Ovary (tissue), 9 donors: ENCODE data around the gene PIAS1. TPM values are rescaled to one million over a fixed set of nuclear protein-coding genes. Genes with fewer than 3 reads are reported as not detected.

Experiments
- DNase-seq, 5 donors: peaks; one replicate each; pipeline ENCODE4 v3.0.0-alpha.2; 2019 to 2020
- H3K27ac ChIP-seq, 2 donors: fragments of 200-600 bp; one replicate each; pipeline versions ENCODE4 v1.5.1 to v1.8.0; 2019 to 2022
- H3K27me3 ChIP-seq: fragments of 200-600 bp; one replicate; pipeline ENCODE4 v1.8.0; 2022
- H3K36me3 ChIP-seq: fragments of 200-600 bp; sonication (generic); one replicate; pipeline ENCODE4 v1.5.1; 2019
- H3K4me1 ChIP-seq: one replicate; pipeline ENCODE4 v1.8.1; 2013; ENCODE audit warnings: mild to moderate bottlenecking, moderate library complexity; ENCODE audit not compliant: insufficient read depth
- H3K4me3 ChIP-seq: fragments of 200-600 bp; sonication (generic); one replicate; pipeline ENCODE4 v1.5.1; 2017
- H3K9me3 ChIP-seq, 2 donors: fragments of 200-600 bp in 1 of 2; sonication (generic) in 1 of 2; one replicate each; pipeline versions ENCODE4 v1.5.1 to v1.8.1; 2013 to 2019; ENCODE audit warnings: mild to moderate bottlenecking in 1 of 2, moderate library complexity in 1 of 2
- EP300 ChIP-seq: sonication (generic); formaldehyde crosslinking; IDR thresholded peaks from one replicate; pipeline ENCODE4 v1.6.1; 2017; ENCODE audit warnings: antibody characterized with exemption
- POLR2A ChIP-seq: fragments of 450-650 bp; IDR thresholded peaks from one replicate; pipeline ENCODE4 v1.6.1; 2017; ENCODE audit warnings: antibody characterized with exemption, mild to moderate bottlenecking, moderate library complexity
- WGBS, 3 donors: extraction: QIAGEN DNeasy Blood & Tissue Kit in 1 of 3; methylation state at CpG; one replicate each; pipeline versions ENCODE4 v1.1.5 to v1.1.7; 2013 to 2017; 5-methylcytosine and 5-hydroxymethylcytosine counted together
- intact Hi-C, 4 donors: fragments of 100-400 bp; cut with DNase I; formaldehyde crosslinking; loops; one replicate each; pipeline versions ENCODE4 v1.11.0 to v1.15.1; 2022 to 2023
- polyA plus RNA-seq, 2 donors: library from polyadenylated mRNA; stranded (reverse); fragments of 200-250 nt in 1 of 2; fragments of 350-450 nt in 1 of 2; fragmentation: Illumina TruSeq in 1 of 2; extraction: RNeasy Lipid Tissue Mini Kit (QIAGEN cat#74804) in 1 of 2; gene quantifications; one replicate each; pipeline ENCODE4 v1.2.3, GENCODE V29; 2013 to 2014
- total RNA-seq, 7 donors: library from RNA; depleted of rRNA in 2 of 7; stranded (reverse); fragments of >200 nt in 2 of 7; fragmentation: NEBNext Ultra II Directional in 3 of 7; extraction: Animal tissue kit (Norgen Biotek cat#: 25700) in 3 of 7; gene quantifications; one replicate each; pipeline versions ENCODE4 v1.1.0 to v1.2.4, GENCODE V29; 2016 to 2023
- TF ChIP-seq, protein P1 (sequence below), 3 donors: fragments of 450-650 bp in 2 of 3; fragments of 200-600 bp in 1 of 3; IDR thresholded peaks; one replicate each; pipeline versions ENCODE4 v1.5.1 to v1.8.0; 2016 to 2022; ENCODE audit warnings: antibody characterized with exemption in 3 of 3, mild to moderate bottlenecking in 1 of 3
- donor health status: DM: no; HTN: no; CAD: no; lungs with moderate emphysema.
- donor health status: DM: no; HTN: no; CAD: no.
- donor health status: Bipolar disorder and iron deficiency.
- donor health status: DM: yes; HTN: yes; CAD: no.
- donor health status: DM: no; HTN: no; CAD: no.
- donor health status: DM: yes; HTN: yes; CAD: no.

Gene PIAS1
- total and polyA plus RNA-seq, 9 donors, result 18.6 to 75.4 (median 48.6) TPM

- intact Hi-C loops, result loop anchor here in 1 of 4 donors (5.0 kb wide), 1 partner anchor 288 kb away; no protein-coding TSS in a partner anchor
- no peaks in the 10 kb centered on the region for H3K36me3 ChIP-seq
- no peak overlapping the region for H3K4me3 ChIP-seq
- H3K27me3 ChIP-seq, result no peaks in the 10 kb centered on the region
- DNase-seq, result no peak
- peaks cover 3% of the 10 kb centered on the region for H3K4me1 ChIP-seq
- H3K27ac ChIP-seq, result no peak overlapping the region
- no peaks in the 10 kb centered on the region for H3K9me3 ChIP-seq
- TF ChIP-seq EP300 (no peak), POLR2A (no peak)
- TF ChIP-seq, protein P1, sequence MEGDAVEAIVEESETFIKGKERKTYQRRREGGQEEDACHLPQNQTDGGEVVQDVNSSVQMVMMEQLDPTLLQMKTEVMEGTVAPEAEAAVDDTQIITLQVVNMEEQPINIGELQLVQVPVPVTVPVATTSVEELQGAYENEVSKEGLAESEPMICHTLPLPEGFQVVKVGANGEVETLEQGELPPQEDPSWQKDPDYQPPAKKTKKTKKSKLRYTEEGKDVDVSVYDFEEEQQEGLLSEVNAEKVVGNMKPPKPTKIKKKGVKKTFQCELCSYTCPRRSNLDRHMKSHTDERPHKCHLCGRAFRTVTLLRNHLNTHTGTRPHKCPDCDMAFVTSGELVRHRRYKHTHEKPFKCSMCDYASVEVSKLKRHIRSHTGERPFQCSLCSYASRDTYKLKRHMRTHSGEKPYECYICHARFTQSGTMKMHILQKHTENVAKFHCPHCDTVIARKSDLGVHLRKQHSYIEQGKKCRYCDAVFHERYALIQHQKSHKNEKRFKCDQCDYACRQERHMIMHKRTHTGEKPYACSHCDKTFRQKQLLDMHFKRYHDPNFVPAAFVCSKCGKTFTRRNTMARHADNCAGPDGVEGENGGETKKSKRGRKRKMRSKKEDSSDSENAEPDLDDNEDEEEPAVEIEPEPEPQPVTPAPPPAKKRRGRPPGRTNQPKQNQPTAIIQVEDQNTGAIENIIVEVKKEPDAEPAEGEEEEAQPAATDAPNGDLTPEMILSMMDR (IDR thresholded peaks at IDR 0.05), result no peak
- 25 to 43% (median 30%) methylated on average over 1 of the region's 1 CpG for WGBS, 3 donors
Measured at GRCh38 chr15:68150187-68150586, 96.1 kb downstream of the PIAS1 start.

DNA sequence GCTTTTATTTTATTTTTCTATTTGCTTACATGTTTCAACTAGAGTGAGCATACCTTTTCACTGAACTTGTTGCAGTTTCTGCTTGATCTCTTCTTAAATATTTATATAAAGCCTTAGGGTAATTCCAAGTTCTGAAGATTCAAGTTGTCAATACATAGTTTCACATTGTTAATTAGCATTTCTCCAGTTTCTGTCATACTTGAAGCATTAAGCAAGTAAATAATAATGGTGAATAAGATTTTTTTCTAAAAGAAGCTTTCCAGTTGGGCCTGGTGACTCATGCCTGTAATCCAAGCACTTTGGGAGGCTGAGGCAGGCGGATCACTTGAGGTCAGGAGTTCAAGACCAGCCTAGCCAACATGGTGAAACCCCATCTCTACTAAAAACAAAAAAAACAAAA is 97.2 kb downstream of the PIAS1 start:
- intact Hi-C loops, result loop anchor here in 1 of 4 donors (5.0 kb wide), 1 partner anchor 289 kb away; no protein-coding TSS in a partner anchor
- no peak for TF ChIP-seq POLR2A
- TF ChIP-seq, protein P1 (IDR thresholded peaks at IDR 0.05), result no peak
- TF ChIP-seq EP300, result no peak

DNA sequence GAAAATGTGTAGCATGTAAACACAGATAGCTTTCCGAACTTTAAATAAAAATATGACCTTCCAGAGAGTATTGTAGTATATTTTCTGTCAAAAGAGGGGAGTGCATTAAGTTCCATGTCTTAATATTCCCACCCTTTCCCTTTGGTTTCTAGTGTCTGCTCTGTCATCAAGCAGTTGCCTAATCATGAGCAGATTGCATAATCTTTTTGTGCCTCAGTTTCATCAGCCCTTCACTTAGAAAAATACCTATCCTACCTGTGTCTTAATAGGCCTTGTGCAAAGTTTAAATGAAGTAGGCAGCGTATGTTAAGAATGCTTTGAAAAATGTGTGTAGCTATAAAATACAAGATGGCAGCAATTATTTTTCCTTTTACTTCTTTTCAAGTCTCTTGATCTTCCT is 98.2 kb downstream of the PIAS1 start:
- no peaks in the 10 kb centered on the region for H3K36me3 ChIP-seq
- DNase-seq, result no peak
- TF ChIP-seq, protein P1 (IDR thresholded peaks at IDR 0.05), result no peak
- TF ChIP-seq POLR2A (no peak), EP300 (no peak)
- no peaks in the 10 kb centered on the region for H3K27me3 ChIP-seq
- intact Hi-C loops, result loop anchor here in 1 of 4 donors (5.0 kb wide), 1 partner anchor 290 kb away; no protein-coding TSS in a partner anchor
- H3K4me1 ChIP-seq, result peaks cover 3% of the 10 kb centered on the region
- no peaks in the 10 kb centered on the region for H3K9me3 ChIP-seq
- WGBS, 3 donors, result 94 to 97% (median 96%) methylated on average over 2 of the region's 2 CpGs
- no peak overlapping the region for H3K4me3 ChIP-seq
- H3K27ac ChIP-seq, result no peak overlapping the region

More for the DNA sequence above, 97.2 kb downstream of the PIAS1 start:
- DNase-seq, result no peak
- H3K36me3 ChIP-seq, result no peaks in the 10 kb centered on the region
- no peak overlapping the region for H3K4me3 ChIP-seq
- H3K27me3 ChIP-seq, result no peaks in the 10 kb centered on the region
- no peaks in the 10 kb centered on the region for H3K9me3 ChIP-seq
- 74 to 100% (median 85%) methylated on average over 1 of the region's 1 CpG for WGBS, 3 donors
- no peak overlapping the region for H3K27ac ChIP-seq
- H3K4me1 ChIP-seq, result peaks cover 3% of the 10 kb centered on the region

DNA sequence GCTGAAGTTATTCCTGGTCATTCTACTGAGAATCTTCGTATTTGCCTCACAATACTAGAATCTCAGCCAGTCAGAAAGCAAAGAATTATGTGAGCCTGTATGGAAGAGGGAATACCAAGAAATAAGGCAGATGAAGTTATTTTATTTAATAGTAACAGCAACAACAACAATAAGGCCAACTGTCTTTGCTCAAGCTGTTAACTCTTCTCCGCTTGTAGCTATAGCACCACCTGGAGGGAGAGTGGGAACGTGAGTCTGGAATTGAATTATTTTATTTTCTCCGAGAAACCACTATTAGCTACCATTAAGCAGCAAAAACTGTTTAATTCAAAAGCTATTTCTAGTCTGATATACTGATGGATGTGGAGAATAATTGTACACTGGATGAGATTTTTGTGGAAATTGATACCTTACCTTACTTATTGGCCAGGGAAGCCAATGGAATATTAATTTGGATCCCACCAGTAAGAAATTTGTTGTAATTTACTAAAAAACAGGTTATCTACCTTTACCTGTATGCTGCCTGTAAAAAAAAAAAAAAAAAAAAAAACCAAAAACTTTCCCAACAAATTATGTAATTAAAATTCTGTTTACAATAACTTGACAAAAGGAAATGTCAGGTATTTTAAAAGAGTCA is 100.9 kb downstream of the PIAS1 start:
- DNase-seq, result peak in 4 of 5 donors; percentile 35 to 70 (median 52)
- H3K27ac ChIP-seq, result no peak overlapping the region
- intact Hi-C loops, result loop anchor here in 3 of 4 donors (2.0 to 5.0 kb wide), 3 partner anchors 283 to 293 kb away; no protein-coding TSS in a partner anchor
- no peaks in the 10 kb centered on the region for H3K9me3 ChIP-seq
- no peaks in the 10 kb centered on the region for H3K36me3 ChIP-seq
- WGBS, 3 donors, result 10 to 20% (median 17%) methylated on average over 4 of the region's 4 CpGs
- H3K4me3 ChIP-seq, result no peak overlapping the region
- peaks cover 4% of the 10 kb centered on the region for H3K4me1 ChIP-seq
- H3K27me3 ChIP-seq, result no peaks in the 10 kb centered on the region
- TF ChIP-seq POLR2A (no peak), EP300 (no peak)
- TF ChIP-seq, protein P1 (IDR thresholded peaks at IDR 0.05), result peak; percentile 55 to 88 (median 82)
